MM.1S (cell line): Measurements from ENCODE around the gene SNX9.

Experiments
- EZH2 ChIP-seq: fragments of 300-600 bp; sonication (generic); optimal IDR thresholded peaks from 2 replicates; pipeline ENCODE3; 2017; ENCODE audit warnings: low read depth, mild to moderate bottlenecking, antibody characterized with exemption, low read length, mixed read lengths
- EZH2phosphoT487 ChIP-seq: fragments of 300-600 bp; sonication (generic); IDR thresholded peaks from 2 replicates; pipeline ENCODE4 v1.6.1; 2018; ENCODE audit warnings: antibody characterized with exemption, low read length
- TF ChIP-seq, protein P1 (sequence below): fragments of 300-600 bp; sonication (generic); IDR thresholded peaks from 2 replicates; pipeline ENCODE4 v1.5.1; 2016; ENCODE audit warnings: antibody characterized with exemption, low read length, mixed read lengths

- TF ChIP-seq, protein P1, sequence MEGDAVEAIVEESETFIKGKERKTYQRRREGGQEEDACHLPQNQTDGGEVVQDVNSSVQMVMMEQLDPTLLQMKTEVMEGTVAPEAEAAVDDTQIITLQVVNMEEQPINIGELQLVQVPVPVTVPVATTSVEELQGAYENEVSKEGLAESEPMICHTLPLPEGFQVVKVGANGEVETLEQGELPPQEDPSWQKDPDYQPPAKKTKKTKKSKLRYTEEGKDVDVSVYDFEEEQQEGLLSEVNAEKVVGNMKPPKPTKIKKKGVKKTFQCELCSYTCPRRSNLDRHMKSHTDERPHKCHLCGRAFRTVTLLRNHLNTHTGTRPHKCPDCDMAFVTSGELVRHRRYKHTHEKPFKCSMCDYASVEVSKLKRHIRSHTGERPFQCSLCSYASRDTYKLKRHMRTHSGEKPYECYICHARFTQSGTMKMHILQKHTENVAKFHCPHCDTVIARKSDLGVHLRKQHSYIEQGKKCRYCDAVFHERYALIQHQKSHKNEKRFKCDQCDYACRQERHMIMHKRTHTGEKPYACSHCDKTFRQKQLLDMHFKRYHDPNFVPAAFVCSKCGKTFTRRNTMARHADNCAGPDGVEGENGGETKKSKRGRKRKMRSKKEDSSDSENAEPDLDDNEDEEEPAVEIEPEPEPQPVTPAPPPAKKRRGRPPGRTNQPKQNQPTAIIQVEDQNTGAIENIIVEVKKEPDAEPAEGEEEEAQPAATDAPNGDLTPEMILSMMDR, result no peak
- TF ChIP-seq EZH2 (no peak), EZH2phosphoT487 (no peak)
These were observed 27.2 kb upstream of the SNX9 start for GRCh38 chr6:157795841-157796240.
